ENCODE measurements around the gene IDS.

- TF ChIP-seq POLR2AphosphoS5 (IDR thresholded peaks at IDR 0.05), result no peak
- TF ChIP-seq, protein P1, sequence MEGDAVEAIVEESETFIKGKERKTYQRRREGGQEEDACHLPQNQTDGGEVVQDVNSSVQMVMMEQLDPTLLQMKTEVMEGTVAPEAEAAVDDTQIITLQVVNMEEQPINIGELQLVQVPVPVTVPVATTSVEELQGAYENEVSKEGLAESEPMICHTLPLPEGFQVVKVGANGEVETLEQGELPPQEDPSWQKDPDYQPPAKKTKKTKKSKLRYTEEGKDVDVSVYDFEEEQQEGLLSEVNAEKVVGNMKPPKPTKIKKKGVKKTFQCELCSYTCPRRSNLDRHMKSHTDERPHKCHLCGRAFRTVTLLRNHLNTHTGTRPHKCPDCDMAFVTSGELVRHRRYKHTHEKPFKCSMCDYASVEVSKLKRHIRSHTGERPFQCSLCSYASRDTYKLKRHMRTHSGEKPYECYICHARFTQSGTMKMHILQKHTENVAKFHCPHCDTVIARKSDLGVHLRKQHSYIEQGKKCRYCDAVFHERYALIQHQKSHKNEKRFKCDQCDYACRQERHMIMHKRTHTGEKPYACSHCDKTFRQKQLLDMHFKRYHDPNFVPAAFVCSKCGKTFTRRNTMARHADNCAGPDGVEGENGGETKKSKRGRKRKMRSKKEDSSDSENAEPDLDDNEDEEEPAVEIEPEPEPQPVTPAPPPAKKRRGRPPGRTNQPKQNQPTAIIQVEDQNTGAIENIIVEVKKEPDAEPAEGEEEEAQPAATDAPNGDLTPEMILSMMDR (IDR thresholded peaks at IDR 0.05), result no peak
These were observed 13.3 kb downstream of the IDS start for GRCh38 chrX:149491812-149492211.

Data from stomach (tissue), 4 donors.